Hippocampal formation (tissue), 2 donors: ENCODE measurements around the gene CD82.

Experiments used
- DNase-seq, 2 donors: peaks; one replicate each; lab custom pipeline; 2025; lab: John Stamatoyannopoulos, UW

Gene CD82

DNA sequence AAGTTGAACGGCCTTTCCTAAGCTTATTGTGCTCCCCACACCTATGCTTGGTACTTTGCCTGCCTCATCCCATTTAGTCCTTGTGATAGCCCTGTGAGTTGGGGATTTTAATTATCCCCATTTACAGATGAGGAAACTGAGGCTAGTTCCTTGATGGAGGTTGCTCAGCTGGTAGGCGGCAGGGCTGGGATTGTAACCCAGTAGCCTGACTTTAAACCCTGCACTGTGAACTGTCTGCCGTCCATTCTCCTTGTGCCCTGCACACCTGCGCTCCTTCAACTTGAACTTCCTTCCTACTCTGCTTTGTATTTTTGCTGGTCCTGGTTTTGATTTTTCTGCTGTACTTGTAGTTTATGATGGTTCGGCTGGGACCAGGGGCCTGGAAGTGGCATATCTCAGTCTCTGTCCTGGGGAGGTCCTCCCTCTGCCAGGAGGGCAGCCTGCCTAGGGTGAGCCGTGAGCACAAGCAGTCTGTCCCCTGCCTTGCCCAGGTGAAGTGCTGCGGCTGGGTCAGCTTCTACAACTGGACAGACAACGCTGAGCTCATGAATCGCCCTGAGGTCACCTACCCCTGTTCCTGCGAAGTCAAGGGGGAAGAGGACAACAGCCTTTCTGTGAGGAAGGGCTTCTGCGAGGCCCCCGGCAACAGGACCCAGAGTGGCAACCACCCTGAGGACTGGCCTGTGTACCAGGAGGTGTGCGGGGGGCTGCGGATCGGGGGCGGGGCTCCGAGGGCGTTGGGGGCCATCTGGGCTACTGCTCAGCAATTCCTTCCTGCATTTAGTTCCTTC, 52.4 kb downstream of the CD82 start:
- no peak for DNase-seq

DNA sequence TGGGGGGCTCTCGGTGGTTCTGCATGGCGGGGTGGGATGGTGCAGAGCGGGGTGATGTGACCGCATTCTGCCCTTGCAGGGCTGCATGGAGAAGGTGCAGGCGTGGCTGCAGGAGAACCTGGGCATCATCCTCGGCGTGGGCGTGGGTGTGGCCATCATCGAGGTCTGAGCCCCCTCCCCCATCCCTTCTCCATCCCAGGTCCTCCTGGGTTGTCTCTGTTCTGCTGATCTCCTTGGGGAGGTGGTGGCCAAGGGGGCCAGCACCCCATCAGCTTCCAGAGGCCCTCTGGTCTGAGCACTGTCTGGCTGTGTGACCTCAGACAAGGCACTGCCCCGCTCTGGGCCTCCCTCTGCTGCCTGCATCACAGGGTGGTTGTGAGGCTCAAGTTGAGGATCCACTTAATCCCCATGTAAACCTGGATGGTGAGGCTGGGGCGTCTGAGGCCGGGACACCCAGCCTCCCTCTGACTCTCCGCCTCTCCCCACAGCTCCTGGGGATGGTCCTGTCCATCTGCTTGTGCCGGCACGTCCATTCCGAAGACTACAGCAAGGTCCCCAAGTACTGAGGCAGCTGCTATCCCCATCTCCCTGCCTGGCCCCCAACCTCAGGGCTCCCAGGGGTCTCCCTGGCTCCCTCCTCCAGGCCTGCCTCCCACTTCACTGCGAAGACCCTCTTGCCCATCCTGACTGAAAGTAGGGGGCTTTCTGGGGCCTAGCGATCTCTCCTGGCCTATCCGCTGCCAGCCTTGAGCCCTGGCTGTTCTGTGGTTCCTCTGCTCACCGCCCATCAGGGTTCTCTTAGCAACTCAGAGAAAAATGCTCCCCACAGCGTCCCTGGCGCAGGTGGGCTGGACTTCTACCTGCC, 53.3 kb downstream of the CD82 start:
- DNase-seq, result no peak

- DNase-seq, result no peak
Measured at GRCh38 chr11:44620328-44620725, 54.9 kb downstream of the CD82 start.

GRCh38 chr11:44621140-44621681, 55.7 kb downstream of the CD82 start:
- peak; percentile 41 to 76 for DNase-seq

DNA sequence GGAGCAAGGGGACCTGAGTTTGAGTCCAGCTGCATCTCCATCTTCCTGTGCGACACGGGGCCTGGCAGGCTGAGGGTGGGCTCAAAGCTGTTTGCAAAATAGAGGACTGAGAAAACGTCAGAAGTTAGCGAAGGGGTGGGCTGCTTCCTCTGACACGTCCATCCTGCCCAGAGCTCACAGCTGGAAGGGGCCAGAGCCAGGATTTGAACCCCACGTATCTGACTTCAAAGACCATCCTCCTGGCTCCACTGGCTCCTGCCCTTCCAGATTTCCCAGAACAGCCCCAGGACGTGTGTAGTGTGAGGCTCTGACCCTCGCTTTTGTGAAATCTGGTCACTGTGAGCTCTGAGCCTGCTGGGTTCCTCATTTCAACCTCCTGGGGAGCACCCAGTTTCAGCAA, 56.3 kb downstream of the CD82 start:
- no peak for DNase-seq

GRCh38 chr11:44622190-44622650, 56.8 kb downstream of the CD82 start:
- no peak for DNase-seq

DNA sequence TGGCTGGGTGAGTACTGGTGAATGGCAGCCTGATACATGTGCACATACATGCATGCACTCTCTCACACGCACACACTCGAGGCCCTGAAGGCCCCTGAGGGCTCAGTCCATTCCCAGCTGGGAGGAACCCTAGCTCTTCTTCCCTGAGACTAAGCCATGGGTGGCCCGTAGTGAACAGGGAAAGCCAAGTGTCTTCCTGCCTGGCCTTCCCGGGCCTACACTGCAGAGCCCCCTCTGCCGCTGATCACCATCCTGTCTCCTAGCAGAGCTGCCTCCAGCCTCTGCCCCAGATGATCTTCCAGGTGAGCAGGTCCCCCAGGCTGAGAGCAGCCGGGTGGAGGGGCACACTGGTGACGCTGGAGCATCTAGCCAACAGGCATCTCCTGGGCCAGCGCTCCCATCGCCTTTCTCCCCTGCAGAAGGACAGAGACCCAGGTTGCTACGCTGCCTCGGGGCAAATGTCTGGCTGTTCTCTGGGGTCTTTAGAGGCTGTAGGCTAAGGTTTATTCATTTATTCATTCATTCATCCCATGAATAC, 57.3 kb downstream of the CD82 start:
- no peak for DNase-seq

GRCh38 chr11:44623341-44623730, 57.9 kb downstream of the CD82 start:
- DNase-seq, result no peak

GRCh38 chr11:44623731-44624491, 58.4 kb downstream of the CD82 start:
- no peak for DNase-seq

DNA sequence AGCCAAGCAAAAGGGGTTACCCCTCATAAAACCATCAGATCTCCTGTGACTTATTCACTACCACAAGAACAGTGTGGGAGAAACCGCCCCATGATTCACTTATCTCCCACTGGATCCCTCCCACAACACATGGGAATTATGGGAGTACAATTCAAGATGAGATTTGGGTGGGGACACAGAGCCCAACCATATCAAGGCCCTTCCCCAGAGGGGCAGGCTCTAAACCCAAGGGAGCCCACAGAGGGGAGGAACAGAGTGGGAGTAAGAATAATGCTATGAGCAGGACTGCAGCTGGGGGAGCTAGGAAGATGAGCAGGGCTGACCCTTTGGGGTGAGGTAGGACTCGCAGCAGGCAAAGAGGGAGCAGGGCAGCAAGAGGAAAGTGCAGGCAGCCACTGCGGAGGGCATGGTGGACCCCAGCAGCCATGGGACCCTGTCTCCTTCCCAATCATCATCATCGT, 59.3 kb downstream of the CD82 start:
- DNase-seq, result no peak

GRCh38 chr11:44625759-44626523, 60.5 kb downstream of the CD82 start:
- no peak for DNase-seq

GRCh38 chr11:44626645-44627044, 61.2 kb downstream of the CD82 start:
- no peak for DNase-seq

GRCh38 chr11:44627165-44627789, 61.8 kb downstream of the CD82 start:
- DNase-seq, result no peak

- peak; percentile 94 for DNase-seq
Measured at GRCh38 chr11:44627911-44628729, 62.7 kb downstream of the CD82 start.

- DNase-seq, result no peak
Measured at GRCh38 chr11:44628730-44629700, 63.6 kb downstream of the CD82 start.

- peak; percentile 30 to 81 for DNase-seq
Measured at GRCh38 chr11:44629732-44630345, 64.4 kb downstream of the CD82 start.

DNA sequence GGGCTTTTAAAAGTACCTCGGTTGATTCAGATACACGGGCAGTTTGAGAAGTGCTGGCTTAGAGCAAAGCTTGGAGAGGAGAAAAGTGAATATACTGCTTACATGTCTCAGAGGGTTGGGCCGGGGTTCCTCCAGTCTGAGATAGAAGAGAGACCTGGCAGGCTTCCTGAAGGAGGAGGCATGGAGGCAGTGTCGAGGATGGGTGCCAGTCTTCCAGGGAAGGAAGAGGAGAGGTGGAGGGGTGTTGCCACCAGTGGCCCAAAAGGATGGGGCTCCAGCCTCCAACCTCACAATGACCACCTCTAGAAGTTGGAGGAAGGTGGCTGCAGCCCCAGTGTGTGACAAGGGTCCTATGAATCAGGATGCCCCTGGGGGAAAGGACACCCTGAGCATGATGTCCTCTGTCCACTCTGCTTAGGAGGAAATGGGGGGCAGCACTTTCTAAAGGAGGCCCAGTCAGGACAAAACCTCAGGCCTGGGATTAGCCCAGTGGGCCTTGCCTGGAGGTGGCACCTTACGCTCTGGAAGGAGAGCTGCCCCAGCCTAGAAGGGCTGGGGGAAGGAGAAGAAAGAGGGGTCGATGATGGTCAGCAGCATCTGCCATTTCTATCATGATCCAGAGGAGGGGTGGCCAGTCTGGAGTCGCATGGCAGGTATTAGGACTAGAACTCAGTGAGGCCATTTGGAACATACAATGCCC, 65.2 kb downstream of the CD82 start:
- no peak for DNase-seq
